Epithelial cell of esophagus (primary cell): ENCODE measurements around the gene CBFA2T3.

Experiments
- DNase-seq: peaks from one replicate; pipeline ENCODE4 v3.0.0; 2010; ENCODE audit warnings: low read depth
- H3K4me3 ChIP-seq: 2 replicates; pipeline ENCODE4 v1.5.1; 2011; ENCODE audit warnings: mild to moderate bottlenecking, low read length, control low read depth
- CTCF ChIP-seq: IDR thresholded peaks from 2 replicates; pipeline ENCODE4 v1.5.1; 2011; ENCODE audit warnings: low read depth, mild to moderate bottlenecking, low read length, control low read depth, inconsistent platforms; ENCODE audit not compliant: insufficient read depth; ENCODE audit errors: missing control alignments

Gene CBFA2T3

GRCh38 chr16:88908307-88908706, 68.7 kb downstream of the CBFA2T3 start:
- no peak for TF ChIP-seq CTCF
- no peak for DNase-seq

GRCh38 chr16:88907768-88908167, 69.2 kb downstream of the CBFA2T3 start:
- TF ChIP-seq CTCF = no peak
- DNase-seq = peak; percentile 93
- no peak overlapping the region for H3K4me3 ChIP-seq

More at GRCh38 chr16:88908307-88908706, 68.7 kb downstream of the CBFA2T3 start:
- H3K4me3 ChIP-seq = no peak overlapping the region

- H3K4me3 ChIP-seq = no peak overlapping the region
- no peak for TF ChIP-seq CTCF
- no peak for DNase-seq
Measured at GRCh38 chr16:88906535-88907105, 70.4 kb downstream of the CBFA2T3 start.

DNA sequence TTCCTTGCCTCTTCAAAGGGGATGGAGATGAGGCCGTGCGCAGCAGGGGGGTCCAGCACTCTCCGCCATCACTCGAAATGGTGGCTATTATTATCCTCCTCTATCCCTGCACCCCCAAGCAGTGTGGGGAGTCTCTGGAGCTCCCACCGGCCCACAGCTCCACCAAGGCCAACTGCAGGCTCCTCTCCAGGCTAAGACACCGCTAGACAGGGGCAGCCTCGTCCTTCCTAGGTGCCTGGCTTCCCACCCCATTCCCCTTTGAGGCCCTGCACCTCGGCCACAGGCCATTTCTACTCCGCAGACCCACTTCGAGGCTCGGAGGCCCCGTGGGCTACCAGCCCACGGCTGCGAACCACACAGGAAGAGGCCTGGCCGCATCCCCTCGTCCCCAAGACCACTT, 71.0 kb downstream of the CBFA2T3 start:
- DNase-seq = no peak
- H3K4me3 ChIP-seq = no peak overlapping the region
- TF ChIP-seq CTCF = no peak

DNA sequence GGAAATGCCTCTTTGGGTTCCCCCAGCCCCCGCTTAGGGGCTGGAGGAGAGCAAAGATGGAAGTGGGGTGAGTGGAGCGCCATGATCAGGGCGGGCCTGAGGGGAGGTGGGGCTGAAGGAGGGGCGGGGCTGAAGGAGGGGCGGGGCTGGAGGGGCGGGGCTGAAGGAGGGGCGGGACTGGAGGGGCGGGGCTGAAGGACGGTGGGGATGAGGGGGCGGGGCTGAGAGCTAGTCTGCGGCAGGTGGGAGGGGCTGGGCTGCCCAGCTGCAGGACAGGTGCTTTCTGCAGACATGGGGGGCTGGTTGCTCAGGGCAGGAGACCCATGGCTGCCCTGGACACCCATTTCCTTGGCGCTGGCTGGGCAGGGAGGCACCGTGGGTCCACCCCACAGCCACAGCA, 71.4 kb downstream of the CBFA2T3 start:
- peak; percentile 10 for DNase-seq
- TF ChIP-seq CTCF = no peak
- no peak overlapping the region for H3K4me3 ChIP-seq

DNA sequence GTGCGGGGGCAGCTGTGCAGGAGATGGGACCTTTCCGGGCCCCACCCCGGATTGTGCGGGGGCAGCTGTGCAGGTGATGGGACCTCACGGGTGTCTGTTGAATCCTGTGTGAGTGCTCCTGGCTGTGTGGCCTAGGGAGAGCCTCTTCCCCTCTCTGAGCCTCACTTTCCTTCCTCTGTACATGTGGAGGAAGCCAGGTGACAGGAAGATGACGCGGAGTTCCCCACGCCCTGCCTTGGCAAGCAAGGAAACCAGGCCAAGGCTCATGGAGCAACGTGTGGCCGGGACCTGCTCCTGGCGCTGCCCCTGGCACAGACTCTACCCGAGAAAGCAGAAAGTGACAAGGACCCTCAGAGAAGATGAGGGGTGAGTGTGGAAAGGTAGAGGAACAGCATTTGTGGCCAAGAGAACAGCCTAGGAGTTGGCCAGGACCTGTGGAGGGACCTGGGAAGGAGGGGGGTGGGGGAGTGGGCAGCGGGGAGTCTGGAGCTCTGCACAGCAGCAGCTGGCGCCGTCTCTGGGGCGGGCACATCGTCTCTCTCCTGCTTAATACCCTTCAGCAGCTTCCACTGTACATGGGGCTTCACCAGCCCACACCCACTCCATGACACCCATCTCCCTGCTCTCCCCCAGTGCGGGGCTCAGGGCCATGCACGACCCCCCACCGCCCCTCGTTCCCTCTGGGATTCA, 72.2 kb downstream of the CBFA2T3 start:
- no peak for TF ChIP-seq CTCF
- no peak overlapping the region for H3K4me3 ChIP-seq

GRCh38 chr16:88903267-88903666, 73.7 kb downstream of the CBFA2T3 start:
- H3K4me3 ChIP-seq = no peak overlapping the region
- TF ChIP-seq CTCF = no peak
- no peak for DNase-seq

More for the DNA sequence above, 72.2 kb downstream of the CBFA2T3 start:
- peak; percentile 15 for DNase-seq
